HEK293T (cell line): Measurements from ENCODE around the gene PDXP.
A peak's percentile ranks its signal among the peaks of the same experiment; 100 is the strongest.

Experiments
- CTCF ChIA-PET: fragments of 350-600 bp; formaldehyde crosslinking; extraction: SDS; loops from one replicate; lab custom pipeline; 2021; ENCODE audit warnings: antibody characterized with exemption, inconsistent platforms; lab: Yijun Ruan, JAX
- POLR2A ChIA-PET: fragments of 350-600 bp; formaldehyde crosslinking; extraction: SDS; loops from one replicate; lab custom pipeline; 2020; ENCODE audit warnings: antibody characterized with exemption, inconsistent platforms; lab: Yijun Ruan, JAX
- DNase-seq: peaks from one replicate; pipeline ENCODE4 v3.0.0; 2012; ENCODE audit warnings: mixed read lengths; ENCODE audit errors: extremely low spot score
- ARNT ChIP-seq: fragments of 450-650 bp; IDR thresholded peaks from 2 replicates; pipeline ENCODE4 v1.6.1; 2017; ENCODE audit warnings: mild to moderate bottlenecking
- BHLHE40 ChIP-seq: fragments of 450-650 bp; IDR thresholded peaks from 2 replicates; pipeline ENCODE4 v1.6.1; 2016; ENCODE audit warnings: mild to moderate bottlenecking, moderate library complexity, borderline replicate concordance
- CTBP1 ChIP-seq: fragments of 450-650 bp; IDR thresholded peaks from 2 replicates; pipeline ENCODE4 v1.6.1; 2016; ENCODE audit warnings: borderline replicate concordance
- ELF4 ChIP-seq: fragments of 450-650 bp; IDR thresholded peaks from 2 replicates; pipeline ENCODE4 v1.6.1; 2017; ENCODE audit warnings: antibody characterized with exemption
- FOXA1 ChIP-seq: fragments of 450-650 bp; IDR thresholded peaks from 2 replicates; pipeline ENCODE4 v1.6.1; 2016; ENCODE audit warnings: mild to moderate bottlenecking
- FOXK2 ChIP-seq: fragments of 450-650 bp; IDR thresholded peaks from 2 replicates; pipeline ENCODE4 v1.6.1; 2016; ENCODE audit warnings: mild to moderate bottlenecking
- FOXM1 ChIP-seq: fragments of 450-650 bp; IDR thresholded peaks from 2 replicates; pipeline ENCODE4 v1.6.1; 2017; ENCODE audit warnings: mild to moderate bottlenecking, borderline replicate concordance
- HDGF ChIP-seq: fragments of 450-650 bp; IDR thresholded peaks from 2 replicates; pipeline ENCODE4 v1.6.1; 2017; ENCODE audit warnings: antibody characterized with exemption, borderline replicate concordance
- L3MBTL2 ChIP-seq: fragments of 450-650 bp; conservative IDR thresholded peaks from 2 replicates; pipeline ENCODE4 v1.6.1; 2016; ENCODE audit warnings: mild to moderate bottlenecking
- LEF1 ChIP-seq: fragments of 450-650 bp; IDR thresholded peaks from 2 replicates; pipeline ENCODE4 v1.6.1; 2017; ENCODE audit warnings: mild to moderate bottlenecking, borderline replicate concordance
- NFRKB ChIP-seq: fragments of 450-650 bp; IDR thresholded peaks from 2 replicates; pipeline ENCODE4 v1.6.1; 2016; ENCODE audit warnings: mild to moderate bottlenecking, moderate library complexity
- PKNOX1 ChIP-seq: fragments of 450-650 bp; IDR thresholded peaks from 2 replicates; pipeline ENCODE4 v1.6.1; 2016
- SP1 ChIP-seq: fragments of 450-650 bp; IDR thresholded peaks from 2 replicates; pipeline ENCODE4 v1.6.1; 2017
- SUZ12 ChIP-seq: fragments of 450-650 bp; IDR thresholded peaks from 2 replicates; pipeline ENCODE4 v1.6.1; 2016; ENCODE audit warnings: mild to moderate bottlenecking
- TARDBP ChIP-seq: fragments of 450-650 bp; IDR thresholded peaks from 2 replicates; pipeline ENCODE4 v1.6.1; 2016
- ZNF384 ChIP-seq: fragments of 450-650 bp; IDR thresholded peaks from 2 replicates; pipeline ENCODE4 v1.6.1; 2016

The PDXP gene

DNA sequence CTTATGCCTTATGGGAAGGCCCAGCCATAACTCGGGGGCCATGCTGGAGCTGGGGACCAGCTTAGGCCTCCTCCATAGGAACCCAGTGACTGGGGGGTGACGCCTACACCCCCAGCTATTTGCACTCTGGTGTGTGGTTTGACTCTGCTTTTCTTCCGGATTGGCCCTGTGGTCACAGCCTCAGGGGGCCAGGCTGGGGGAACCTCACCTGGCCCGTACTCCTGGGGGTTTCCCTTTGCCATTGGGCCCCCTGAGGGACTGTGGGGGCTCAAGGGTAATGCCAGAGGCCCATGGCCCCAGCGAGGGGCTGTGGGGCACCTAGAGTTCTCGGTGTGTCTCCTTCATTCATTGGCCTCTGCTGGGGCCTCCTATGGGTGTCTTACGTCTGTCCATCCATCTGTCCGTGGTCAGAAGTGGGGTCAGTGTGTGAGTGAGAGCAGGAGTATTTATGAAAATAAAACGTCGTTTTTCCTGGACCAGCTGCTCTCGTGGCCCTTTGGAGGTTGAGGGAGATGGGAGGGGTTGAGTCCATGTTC is 25.4 kb upstream of the PDXP start:
- POLR2A ChIA-PET, result interaction anchor here (1.3 to 7.9 kb wide), 5 partner anchors 10 to 53 kb away, joined by 3 to 58 read pairs (median 16); partner anchors contain the start of genes GGA1, NOL12 and PDXP

DNA sequence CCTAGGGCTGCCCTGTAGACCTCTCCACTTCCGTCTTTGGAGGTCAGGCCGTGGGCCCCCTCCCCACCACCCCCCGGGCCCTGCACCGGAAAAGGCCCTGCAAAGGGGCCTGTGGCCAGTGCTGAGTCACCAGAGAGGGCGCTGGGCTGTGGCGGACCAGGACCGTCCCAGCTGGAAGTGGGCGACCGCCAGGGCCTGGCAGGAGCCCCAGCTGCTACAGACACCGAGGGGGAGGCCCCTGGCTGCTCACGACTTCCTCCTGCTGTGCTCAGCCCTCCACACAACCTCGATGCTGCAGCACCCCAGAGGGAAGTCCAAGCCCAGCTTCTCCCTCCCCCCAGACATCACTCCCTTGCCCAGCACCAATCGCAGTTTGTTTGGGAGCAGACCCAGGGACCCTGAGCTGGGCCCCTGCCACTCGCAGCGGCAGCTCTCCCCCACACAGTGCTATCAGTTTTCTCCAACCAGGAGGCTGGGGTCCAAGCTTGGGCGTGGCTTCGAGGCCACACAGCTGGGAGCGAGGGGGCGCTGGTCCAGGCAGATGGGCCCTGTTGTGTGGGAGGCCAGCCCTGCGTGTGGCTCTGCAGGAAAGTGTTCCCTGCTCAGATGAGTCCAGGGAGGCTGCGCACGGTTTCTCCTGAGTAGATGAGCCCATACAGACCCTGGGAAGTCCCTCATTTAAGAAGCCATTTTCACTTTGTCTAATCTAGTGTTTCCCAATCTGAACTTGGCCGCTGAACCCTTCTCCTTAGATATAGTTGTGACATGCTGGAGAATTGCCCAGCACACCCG is 24.7 kb upstream of the PDXP start:
- ChIA-PET CTCF (interaction anchor here (0.6 to 4.8 kb wide), 6 partner anchors 9 to 228 kb away, joined by 4 to 41 read pairs (median 4); no protein-coding TSS in a partner anchor), POLR2A (interaction anchor here (1.3 to 7.9 kb wide), 6 partner anchors 9 to 171 kb away, joined by 3 to 58 read pairs (median 10); partner anchors contain the start of genes GGA1, NOL12 and PDXP)
- DNase-seq, result no peak
- TF ChIP-seq HDGF, result peak; percentile 87
- TF ChIP-seq NFRKB, result no peak

More for the DNA sequence above, 25.4 kb upstream of the PDXP start:
- no peak for DNase-seq
- CTCF ChIA-PET, result interaction anchor here (1.3 to 4.8 kb wide), 4 partner anchors 9 to 28 kb away, joined by 3 to 41 read pairs (median 4); no protein-coding TSS in a partner anchor
- no peak for TF ChIP-seq FOXA1
- TF ChIP-seq SUZ12, result no peak
- no peak for TF ChIP-seq SP1

DNA sequence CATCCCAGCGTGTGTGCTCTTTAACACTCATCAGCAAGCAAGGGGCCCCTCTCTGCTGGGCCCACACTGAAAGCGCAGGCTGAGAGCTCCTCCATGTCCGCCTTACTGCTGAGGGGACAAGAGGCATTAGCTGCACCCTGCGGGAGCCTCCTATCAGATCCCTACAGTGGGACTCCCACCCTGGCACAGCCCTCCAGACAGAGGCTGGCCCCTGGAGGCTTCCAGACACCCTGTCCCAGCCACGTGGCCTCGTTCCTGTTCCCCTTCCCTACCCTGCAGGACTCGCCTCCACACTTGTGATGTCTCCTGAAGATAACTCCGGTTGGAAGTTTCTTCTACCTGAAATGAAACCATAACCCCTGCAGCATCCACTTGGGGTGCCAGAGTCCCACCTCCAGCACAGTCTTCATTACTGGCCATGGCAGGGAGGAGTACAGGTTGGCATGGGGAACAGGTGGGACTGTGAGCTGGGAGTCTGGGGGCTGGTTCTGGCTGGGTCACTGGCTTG is 24.1 kb upstream of the PDXP start:
- TF ChIP-seq BHLHE40 (no peak), FOXA1 (no peak), LEF1 (no peak), NFRKB (no peak), FOXK2 (no peak), HDGF (no peak), ARNT (no peak)
- ChIA-PET CTCF (interaction anchor here (1.0 to 4.8 kb wide), 5 partner anchors 8 to 175 kb away, joined by 4 to 41 read pairs (median 4); no protein-coding TSS in a partner anchor), POLR2A (interaction anchor here (1.4 to 7.9 kb wide), 5 partner anchors 8 to 171 kb away, joined by 3 to 58 read pairs (median 16); partner anchors contain the start of genes GGA1 and PDXP)
- DNase-seq, result no peak

GRCh38 chr22:37635157-37635556 is 23.4 kb upstream of the PDXP start:
- ChIA-PET CTCF (interaction anchor here (1.0 to 4.8 kb wide), 4 partner anchors 7 to 28 kb away, joined by 4 to 41 read pairs (median 4); no protein-coding TSS in a partner anchor), POLR2A (interaction anchor here (3.3 to 7.9 kb wide), 3 partner anchors 8 to 26 kb away, joined by 16 to 58 read pairs (median 21); partner anchors contain the start of genes GGA1 and PDXP)
- DNase-seq, result no peak
- no peak for TF ChIP-seq ARNT

DNA sequence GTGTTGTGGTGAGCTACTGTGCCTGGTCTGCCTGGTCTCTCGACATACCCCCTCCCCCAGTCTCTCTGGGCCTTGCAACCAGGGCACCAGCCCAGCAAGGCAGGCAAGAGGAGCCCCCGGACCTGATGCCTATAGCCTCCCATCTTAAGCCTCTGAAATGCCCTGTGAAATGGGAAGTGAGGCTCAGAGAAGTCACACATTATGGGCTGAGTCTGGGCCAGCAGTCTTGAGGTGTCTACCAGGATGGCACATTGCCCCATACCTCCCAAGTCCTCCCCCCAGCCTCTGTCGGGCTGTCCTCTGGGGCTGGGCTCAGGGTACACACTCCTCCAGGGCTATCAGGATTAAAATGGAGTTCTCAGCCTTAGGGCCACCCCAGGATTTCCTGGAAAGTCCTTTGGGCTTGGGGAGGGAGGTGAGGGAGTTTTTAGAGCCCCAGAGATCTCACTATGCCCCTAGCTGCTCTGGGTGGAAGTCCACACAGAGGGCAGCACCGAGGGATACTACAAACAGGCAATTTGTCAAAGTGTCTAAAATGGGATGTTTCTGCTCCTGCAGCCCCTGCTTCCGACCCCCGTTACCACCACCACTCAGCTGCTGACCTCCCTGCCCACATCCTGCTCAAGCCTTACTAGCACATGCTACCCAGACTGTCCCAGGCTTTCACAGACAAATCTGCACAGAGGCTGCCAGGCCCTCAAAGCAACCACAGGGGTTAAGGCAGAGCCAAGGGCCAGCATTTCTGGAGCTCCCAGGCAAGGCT is 22.2 kb upstream of the PDXP start:
- ChIA-PET CTCF (interaction anchor here (0.5 to 1.6 kb wide), 4 partner anchors 22 to 33 kb away, joined by 3 to 6 read pairs (median 4); partner anchors contain the start of gene PDXP), POLR2A (interaction anchor here (1.4 to 7.9 kb wide), 3 partner anchors 22 to 28 kb away, joined by 4 to 58 read pairs (median 15); partner anchors contain the start of genes GGA1 and PDXP)
- DNase-seq, result no peak
- TF ChIP-seq CTBP1, result no peak
- no peak for TF ChIP-seq NFRKB
- TF ChIP-seq HDGF, result no peak
- TF ChIP-seq TARDBP, result no peak
- TF ChIP-seq BHLHE40, result no peak
- no peak for TF ChIP-seq FOXA1
- no peak for TF ChIP-seq FOXM1
- TF ChIP-seq PKNOX1, result no peak
- TF ChIP-seq LEF1, result no peak
- TF ChIP-seq SUZ12, result no peak
- no peak for TF ChIP-seq ELF4
- TF ChIP-seq SP1, result no peak
- no peak for TF ChIP-seq ZNF384
- no peak for TF ChIP-seq L3MBTL2
- no peak for TF ChIP-seq ARNT
- no peak for TF ChIP-seq FOXK2

DNA sequence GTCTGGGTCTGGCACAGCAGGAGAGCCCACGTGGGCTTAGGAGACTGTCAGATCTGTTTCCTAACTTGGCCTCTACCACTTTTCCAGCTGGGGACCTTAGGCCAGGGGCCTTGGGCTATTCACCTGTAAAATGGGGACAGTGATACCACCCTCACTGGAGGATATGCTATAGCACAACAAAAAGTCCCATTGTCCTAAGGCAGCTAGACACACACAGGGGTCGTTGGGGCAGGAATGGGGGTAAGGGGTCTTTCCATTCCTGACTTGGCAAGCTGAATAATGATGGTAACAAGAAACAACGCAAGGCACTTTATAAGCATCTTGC is 21.6 kb upstream of the PDXP start:
- ChIA-PET POLR2A (interaction anchor here (1.4 to 7.9 kb wide), 3 partner anchors 22 to 28 kb away, joined by 4 to 58 read pairs (median 15); partner anchors contain the start of genes GGA1 and PDXP), CTCF (interaction anchor here (0.5 to 1.5 kb wide), 4 partner anchors 11 to 32 kb away, joined by 3 to 6 read pairs (median 4); partner anchors contain the start of gene PDXP)
- no peak for DNase-seq
- TF ChIP-seq CTBP1, result no peak
- no peak for TF ChIP-seq FOXK2
- no peak for TF ChIP-seq FOXM1
- no peak for TF ChIP-seq FOXA1
- TF ChIP-seq ELF4, result no peak
- no peak for TF ChIP-seq SUZ12
- no peak for TF ChIP-seq ZNF384
- TF ChIP-seq TARDBP, result no peak
- TF ChIP-seq NFRKB, result no peak
- TF ChIP-seq PKNOX1, result no peak
- no peak for TF ChIP-seq SP1
- TF ChIP-seq ARNT, result no peak
- no peak for TF ChIP-seq HDGF
- TF ChIP-seq LEF1, result no peak
- no peak for TF ChIP-seq BHLHE40
- TF ChIP-seq L3MBTL2, result no peak
